GM19467 (cell line): ENCODE measurements around the gene SNCAIP.

Source experiments
- ATAC-seq: cut with Tn5 transposase; IDR thresholded peaks from one replicate; pipeline ENCODE4 v1.9.1; 2021; ENCODE audit warnings: mild to moderate bottlenecking, moderate library complexity; ENCODE audit not compliant: unreplicated experiment

Gene SNCAIP

GRCh38 chr5:122420537-122421236, 108.7 kb downstream of the SNCAIP start:
- no peak for ATAC-seq

- peak; percentile 87 for ATAC-seq
These were observed 109.5 kb downstream of the SNCAIP start for GRCh38 chr5:122421374-122422079.

DNA sequence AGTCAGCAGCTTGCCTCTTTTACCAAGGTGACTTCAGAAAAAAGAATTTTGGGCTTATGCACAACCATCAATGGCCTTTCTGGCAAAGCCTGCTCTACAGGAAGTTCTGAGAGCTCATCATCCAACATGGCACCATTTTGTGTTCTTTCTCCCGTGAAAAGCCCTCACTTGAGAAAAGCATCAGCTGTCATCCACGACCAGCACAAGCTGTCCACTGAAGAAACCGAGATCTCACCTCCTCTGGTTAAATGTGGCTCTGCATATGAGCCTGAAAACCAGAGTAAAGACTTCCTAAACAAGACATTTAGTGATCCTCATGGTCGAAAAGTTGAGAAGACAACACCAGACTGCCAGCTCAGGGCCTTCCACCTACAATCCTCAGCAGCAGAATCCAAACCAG, 111.2 kb downstream of the SNCAIP start:
- ATAC-seq = no peak

DNA sequence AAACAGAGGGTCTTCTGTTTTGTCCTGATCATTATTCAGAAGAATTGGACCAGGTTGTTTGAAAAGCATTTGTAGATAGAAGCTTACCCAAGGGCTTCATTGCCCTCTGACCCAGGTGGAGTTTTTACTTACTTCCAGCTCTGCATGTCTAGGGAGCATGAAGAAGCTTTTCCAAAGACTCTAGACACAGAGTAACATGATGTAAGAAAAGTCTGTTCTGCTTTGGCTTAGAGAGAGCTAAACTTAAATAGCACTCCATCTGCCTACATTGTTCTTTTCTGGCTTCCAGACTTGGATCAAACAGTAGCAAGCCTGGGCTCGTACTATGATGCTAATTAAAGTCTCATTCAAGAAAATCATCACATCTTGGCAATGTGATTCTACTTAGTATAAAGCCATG, 112.1 kb downstream of the SNCAIP start:
- no peak for ATAC-seq

- ATAC-seq = no peak
These were observed 114.3 kb downstream of the SNCAIP start for GRCh38 chr5:122426301-122426700.

GRCh38 chr5:122427621-122428020, 115.6 kb downstream of the SNCAIP start:
- ATAC-seq = no peak

- ATAC-seq = no peak
These were observed 117.7 kb downstream of the SNCAIP start for GRCh38 chr5:122429545-122430318.

- no peak for ATAC-seq
These were observed 118.2 kb downstream of the SNCAIP start for GRCh38 chr5:122430319-122430586.

GRCh38 chr5:122431298-122431697, 119.3 kb downstream of the SNCAIP start:
- ATAC-seq = no peak

GRCh38 chr5:122434205-122434970, 122.4 kb downstream of the SNCAIP start:
- ATAC-seq = no peak

DNA sequence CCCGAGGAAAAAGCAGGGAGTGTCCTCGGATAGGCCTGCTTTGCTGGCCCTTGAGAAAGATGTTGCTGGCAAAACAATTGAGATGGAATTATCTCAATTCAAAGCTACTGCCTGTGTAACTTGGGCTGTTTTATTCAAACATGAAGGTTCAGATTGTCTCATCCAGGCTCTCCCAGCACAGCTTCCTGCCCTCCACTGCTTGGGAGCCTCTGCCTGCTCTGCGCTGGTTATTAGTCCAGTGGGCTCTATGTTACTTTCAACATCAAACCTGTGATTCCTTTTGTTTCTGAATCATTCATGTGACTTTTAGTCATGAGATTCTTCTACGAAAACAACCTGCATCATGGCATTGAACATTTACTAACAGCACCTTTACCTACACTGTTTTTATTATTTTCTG, 123.2 kb downstream of the SNCAIP start:
- no peak for ATAC-seq

- no peak for ATAC-seq
These were observed 123.7 kb downstream of the SNCAIP start for GRCh38 chr5:122435761-122436160.

GRCh38 chr5:122436615-122437014, 124.6 kb downstream of the SNCAIP start:
- no peak for ATAC-seq

GRCh38 chr5:122439645-122440044, 127.6 kb downstream of the SNCAIP start:
- no peak for ATAC-seq

GRCh38 chr5:122442938-122443337, 130.9 kb downstream of the SNCAIP start:
- no peak for ATAC-seq

DNA sequence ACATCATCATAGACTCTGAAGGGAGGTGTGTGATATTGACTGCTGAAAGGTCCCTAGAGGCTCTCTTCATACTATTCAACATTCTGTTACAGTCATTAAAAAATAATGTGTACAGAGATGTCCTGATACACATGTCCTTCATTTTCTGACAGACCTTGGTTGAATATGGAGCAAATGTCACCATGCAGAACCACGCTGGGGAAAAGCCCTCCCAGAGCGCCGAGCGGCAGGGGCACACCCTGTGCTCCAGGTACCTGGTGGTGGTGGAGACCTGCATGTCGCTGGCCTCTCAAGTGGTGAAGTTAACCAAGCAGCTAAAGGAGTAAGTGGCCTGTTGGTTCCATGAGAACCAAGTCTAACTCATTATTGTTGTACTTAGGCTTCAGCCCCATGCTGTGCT, 132.4 kb downstream of the SNCAIP start:
- no peak for ATAC-seq

GRCh38 chr5:122445070-122445469, 133.0 kb downstream of the SNCAIP start:
- no peak for ATAC-seq

- no peak for ATAC-seq
These were observed 135.0 kb downstream of the SNCAIP start for GRCh38 chr5:122447072-122447471.

GRCh38 chr5:122447879-122448278, 135.8 kb downstream of the SNCAIP start:
- no peak for ATAC-seq

DNA sequence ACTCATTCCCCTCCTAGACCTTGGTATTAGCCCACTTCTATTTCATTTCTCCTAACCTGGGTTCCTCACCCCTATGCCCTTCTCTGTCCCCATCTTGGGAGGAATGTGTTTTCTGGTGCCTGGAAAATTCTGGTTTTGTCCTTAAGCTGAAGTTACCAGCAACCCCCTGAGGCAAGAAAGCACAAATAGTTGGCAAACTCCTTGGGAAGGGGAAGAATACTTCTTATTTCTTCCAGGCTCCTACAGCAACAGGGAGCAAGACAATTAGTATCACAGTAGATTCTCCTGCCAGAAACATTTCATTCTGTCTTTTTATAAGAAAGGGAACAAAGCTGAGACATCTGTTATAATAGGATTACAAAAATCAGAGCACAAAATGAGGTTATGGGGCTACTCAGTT, 142.5 kb downstream of the SNCAIP start:
- ATAC-seq = no peak

DNA sequence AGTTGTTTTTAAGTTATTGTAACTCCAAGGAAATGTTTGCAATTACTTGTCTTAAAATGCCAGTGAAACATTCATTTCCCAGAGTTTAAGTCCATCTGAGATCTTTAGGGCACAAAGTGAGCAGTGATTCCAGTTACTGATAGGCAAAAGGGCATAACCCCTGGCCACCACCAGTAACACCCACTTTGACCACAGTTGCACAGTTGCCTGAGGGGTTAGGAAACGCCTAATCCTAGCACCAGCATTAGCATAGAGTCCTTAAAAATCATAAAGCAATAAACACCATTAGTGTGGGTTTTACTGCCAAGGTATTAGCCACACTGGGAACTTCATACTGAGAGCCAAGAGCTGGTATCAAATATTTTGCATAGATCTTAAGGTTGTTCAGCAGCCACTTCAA, 143.9 kb downstream of the SNCAIP start:
- ATAC-seq = no peak
